ENCODE measurements around the gene KRT71. TPM values are rescaled to one million over a fixed set of nuclear protein-coding genes. Genes with fewer than 3 reads are reported as not detected.

The KRT71 gene
- not detected in 2 replicates for total RNA-seq (ENCODE audit: low replicate concordance)

DNA sequence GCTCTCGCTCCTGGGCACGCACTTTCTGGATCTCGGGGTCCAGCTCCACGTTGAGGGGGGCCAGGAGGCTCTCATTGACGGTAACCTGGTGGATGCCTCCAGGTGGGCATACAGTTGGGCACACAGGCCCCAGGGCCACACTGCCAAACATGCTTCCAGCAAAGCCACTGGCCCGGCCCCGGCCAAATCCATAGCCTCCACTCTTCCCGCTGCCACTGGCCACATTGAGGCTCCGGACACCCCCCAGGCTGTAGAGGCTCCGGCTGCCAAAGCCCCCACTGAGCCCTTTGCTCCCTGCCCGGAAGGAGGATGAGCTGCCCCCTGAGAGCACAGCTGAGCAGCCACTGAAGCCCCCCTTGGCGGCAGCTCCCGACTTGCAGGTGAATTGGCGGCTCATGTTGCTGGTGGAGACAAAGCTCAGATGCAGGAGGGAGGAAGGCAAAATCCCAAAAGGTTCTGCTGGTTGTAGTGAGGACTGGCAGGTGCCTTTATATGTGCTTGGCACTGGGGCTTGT lies at the start of gene KRT71:
KRT71 (minus strand) TSS at position 465 of the 515 bp plus-strand sequence; CDS start at position 397, 68 bp downstream.

DNA sequence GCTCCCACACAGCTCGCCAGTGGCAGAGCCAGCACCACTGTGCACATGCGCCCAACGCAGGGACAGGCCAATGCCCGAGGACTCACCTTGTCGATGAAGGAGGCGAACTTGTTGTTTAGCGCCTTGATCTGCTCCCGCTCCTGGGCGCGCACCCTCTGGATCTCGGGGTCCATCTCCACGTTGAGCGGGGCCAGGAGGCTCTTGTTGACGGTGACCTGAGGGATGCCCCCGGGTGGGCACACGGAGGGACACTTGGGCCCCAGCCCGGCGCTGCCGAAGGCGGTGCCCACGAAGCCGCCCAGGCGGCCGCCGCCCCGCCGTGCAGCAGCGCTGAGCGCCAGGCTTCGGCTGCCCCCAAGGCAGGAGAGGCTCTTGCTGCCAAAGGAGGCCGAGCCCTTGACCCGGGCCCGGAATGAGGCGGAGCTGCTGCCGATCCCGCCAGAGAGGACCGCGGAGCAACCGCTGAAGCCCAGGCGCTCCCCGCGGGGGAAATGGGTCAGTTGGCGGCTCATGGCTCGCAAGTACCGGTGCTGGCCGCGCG lies 48.1 kb upstream of the KRT71 start, which contains the start of gene KRT72:
KRT72 (minus strand) TSS at position 523 of the 541 bp plus-strand sequence; CDS start at position 512, 11 bp downstream.

DNA sequence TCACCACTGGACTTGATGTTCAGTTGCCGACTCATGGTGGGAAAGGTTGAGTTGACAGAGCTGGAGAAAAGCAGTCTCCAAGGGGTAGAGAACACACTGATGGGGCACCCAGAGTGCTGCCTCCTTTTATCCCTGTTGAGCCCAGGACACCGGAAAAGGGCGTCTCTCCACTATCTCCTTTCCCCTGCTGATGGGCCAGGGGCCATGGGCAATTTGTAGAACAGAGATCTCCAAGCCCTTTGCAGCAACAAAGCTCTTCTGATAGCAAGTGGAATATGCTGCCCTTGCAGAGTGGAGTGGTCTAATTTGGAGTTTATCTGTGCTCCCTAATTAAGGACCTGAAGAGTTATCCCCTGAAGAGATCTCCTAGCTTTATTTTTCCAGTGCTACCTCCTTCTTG lies 20.8 kb upstream of the KRT71 start, which contains the start of gene KRT74:
KRT74 (minus strand) TSS at position 101 of the 400 bp plus-strand sequence; CDS start at position 35, 66 bp downstream.

DNA sequence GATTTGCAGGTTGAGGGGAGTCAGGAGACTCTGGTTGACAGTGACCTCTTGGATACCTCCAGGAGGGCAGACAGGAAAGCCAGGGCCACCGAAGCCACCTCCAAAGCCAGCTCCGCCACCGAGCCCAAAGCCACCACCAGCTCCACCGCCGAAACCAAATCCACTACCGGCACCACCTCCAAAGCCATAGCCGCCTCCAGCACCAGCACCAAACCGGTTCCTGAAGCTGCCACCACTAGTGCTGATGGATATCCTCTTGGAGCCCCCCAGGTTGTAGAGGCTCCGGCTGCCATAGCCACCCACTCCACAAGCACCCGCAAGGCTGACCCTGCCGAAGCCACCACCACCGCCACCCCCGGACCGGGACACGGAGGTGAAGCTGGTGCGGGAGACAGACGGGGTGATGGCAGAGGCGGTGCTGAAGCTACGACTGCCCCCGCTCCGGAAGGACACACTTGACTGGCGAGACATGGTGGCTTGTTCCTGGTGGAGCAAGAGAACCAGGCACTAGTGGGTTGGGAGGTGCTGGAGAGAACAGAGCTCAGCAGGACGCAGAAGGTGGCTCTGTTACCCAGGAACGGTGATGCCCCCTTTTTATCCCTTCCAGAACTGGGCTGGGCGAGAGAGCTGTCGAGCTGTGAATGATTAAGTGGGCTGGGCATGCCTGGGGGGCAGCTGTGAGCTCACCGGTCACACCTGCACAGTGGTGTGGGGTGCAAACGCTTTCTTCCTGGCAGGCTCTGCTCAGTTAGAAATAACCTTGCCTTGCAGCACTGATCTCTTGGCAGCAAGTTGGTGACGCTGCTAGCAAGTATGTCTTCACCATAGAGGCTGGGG lies 32.9 kb downstream of the KRT71 start, which contains the start of gene KRT5:
KRT5 (minus strand) TSS at position 569 of the 837 bp plus-strand sequence; CDS start at position 471, 98 bp downstream.

Other genes starting within 250 kb of the KRT71 start
- gene KRT83, start 231.7 kb downstream of the KRT71 start, total RNA-seq (ENCODE audit: low replicate concordance), result not detected in 2 replicates
- not detected in 2 replicates for gene KRT85, start 185.7 kb downstream of the KRT71 start, total RNA-seq (ENCODE audit: low replicate concordance)
- gene KRT84, start 167.5 kb downstream of the KRT71 start, total RNA-seq (ENCODE audit: low replicate concordance), result not detected in 2 replicates
- gene KRT82, start 146.8 kb downstream of the KRT71 start, total RNA-seq (ENCODE audit: low replicate concordance), result not detected in 2 replicates
- not detected in 2 replicates for gene KRT75, start 118.8 kb downstream of the KRT71 start, total RNA-seq (ENCODE audit: low replicate concordance)
- gene KRT6B, start 101.0 kb downstream of the KRT71 start, total RNA-seq (ENCODE audit: low replicate concordance), result not detected in 2 replicates
- not detected in 2 replicates for gene KRT6C, start 79.3 kb downstream of the KRT71 start, total RNA-seq (ENCODE audit: low replicate concordance)
- gene KRT6A, start 59.9 kb downstream of the KRT71 start, total RNA-seq (ENCODE audit: low replicate concordance), result under 0.01 and 1.3 TPM in 2 replicates
- gene KRT5, start 32.8 kb downstream of the KRT71 start, total RNA-seq (ENCODE audit: low replicate concordance), result 0.15 TPM in 1 of 2 replicates, not detected in the other
- not detected in 2 replicates for gene KRT74, start 20.7 kb upstream of the KRT71 start, total RNA-seq (ENCODE audit: low replicate concordance)
- gene KRT72, start 48.3 kb upstream of the KRT71 start, total RNA-seq (ENCODE audit: low replicate concordance), result not detected in 2 replicates
- not detected in 2 replicates for gene KRT73, start 65.4 kb upstream of the KRT71 start, total RNA-seq (ENCODE audit: low replicate concordance)
- not detected in 2 replicates for gene KRT2, start 99.1 kb upstream of the KRT71 start, total RNA-seq (ENCODE audit: low replicate concordance)
- gene KRT1, start 127.3 kb upstream of the KRT71 start, total RNA-seq (ENCODE audit: low replicate concordance), result not detected in 2 replicates
- not detected in 2 replicates for gene KRT77, start 150.4 kb upstream of the KRT71 start, total RNA-seq (ENCODE audit: low replicate concordance)
- gene KRT76, start 224.2 kb upstream of the KRT71 start, total RNA-seq (ENCODE audit: low replicate concordance), result not detected in 2 replicates
- not detected in 2 replicates for gene KRT3, start 243.0 kb upstream of the KRT71 start, total RNA-seq (ENCODE audit: low replicate concordance)

All from smooth muscle cell of the coronary artery (primary cell).